ENCODE measurements around the gene DYNC2I2.
A peak's percentile ranks its signal among the peaks of the same experiment; 100 is the strongest.
"Not testable (repeated sequence)": the region's sequence is repeated elsewhere in the genome, so short reads cannot be mapped to it uniquely, and the experiment has no call there.

The DYNC2I2 gene

DNA sequence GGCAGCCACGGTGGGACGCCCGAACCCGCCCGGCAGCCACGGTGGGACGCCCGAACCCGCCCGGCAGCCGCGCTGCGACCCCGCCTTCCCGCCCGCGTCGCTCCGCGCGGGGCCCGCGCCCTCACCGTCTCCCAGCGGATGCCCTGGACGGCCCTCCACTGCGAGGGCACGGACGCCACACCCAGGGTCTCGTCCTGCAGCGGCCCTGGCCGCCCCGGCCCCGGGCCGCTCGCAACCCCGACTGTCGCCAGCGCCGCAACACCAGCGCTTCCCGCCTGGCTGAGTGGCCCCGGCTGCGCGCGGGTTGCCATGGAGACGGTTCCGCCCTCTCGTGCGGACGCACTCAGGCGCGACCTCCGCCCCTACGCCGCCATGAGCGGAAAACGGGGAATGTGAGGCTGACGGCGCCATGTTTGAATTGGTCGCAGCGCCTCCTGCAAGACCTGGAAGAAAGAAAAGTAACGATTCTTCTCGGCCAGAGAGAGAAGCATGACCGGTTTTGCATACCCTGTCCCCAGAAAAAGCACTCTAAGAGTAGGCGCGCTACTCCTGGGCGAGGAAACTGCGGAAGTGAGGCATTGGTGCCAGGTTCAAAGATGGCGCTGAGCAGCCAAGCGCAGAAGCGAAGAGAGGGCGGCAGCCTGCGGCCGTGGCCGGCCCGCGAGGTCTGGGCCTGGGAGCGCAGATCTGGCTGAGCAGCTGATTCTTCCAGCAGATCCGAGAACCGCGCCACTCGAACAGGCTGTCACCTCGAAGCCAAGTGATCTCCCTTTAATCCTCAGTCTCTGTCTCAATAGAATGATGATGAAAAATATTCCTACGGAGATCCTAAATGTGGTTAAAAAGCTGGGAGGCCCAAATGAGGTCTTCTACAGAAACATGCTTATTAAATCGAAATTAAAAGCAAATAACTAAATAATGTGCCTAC is at the start of gene DYNC2I2:
TSS of gene DYNC2I2 (minus strand) at position 432 of the 928 bp plus-strand sequence. CDS start at position 311, 121 bp downstream.
- DNase-seq, result peak; percentile 90 to 96 (median 94)

DNA sequence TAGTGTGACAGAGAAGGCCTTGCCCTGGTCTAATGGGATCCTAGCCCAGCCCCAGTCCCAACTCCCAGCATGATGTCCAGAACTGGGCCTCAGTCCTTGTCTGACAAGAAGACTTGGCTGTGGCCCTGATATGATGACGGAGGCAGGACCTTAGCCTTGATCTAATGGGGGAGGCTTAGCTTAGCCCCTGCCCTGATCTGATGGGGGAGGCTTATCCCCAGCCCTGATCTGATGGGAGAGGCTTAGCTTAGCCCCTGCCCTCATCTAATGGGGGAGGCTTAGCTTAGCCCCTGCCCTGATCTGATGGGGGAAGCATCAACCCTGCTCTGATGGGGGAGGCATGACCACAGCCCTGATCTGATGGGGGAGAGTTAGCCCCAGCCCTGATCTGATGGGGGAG is 49.4 kb upstream of the DYNC2I2 start:
- DNase-seq, result no peak

DNA sequence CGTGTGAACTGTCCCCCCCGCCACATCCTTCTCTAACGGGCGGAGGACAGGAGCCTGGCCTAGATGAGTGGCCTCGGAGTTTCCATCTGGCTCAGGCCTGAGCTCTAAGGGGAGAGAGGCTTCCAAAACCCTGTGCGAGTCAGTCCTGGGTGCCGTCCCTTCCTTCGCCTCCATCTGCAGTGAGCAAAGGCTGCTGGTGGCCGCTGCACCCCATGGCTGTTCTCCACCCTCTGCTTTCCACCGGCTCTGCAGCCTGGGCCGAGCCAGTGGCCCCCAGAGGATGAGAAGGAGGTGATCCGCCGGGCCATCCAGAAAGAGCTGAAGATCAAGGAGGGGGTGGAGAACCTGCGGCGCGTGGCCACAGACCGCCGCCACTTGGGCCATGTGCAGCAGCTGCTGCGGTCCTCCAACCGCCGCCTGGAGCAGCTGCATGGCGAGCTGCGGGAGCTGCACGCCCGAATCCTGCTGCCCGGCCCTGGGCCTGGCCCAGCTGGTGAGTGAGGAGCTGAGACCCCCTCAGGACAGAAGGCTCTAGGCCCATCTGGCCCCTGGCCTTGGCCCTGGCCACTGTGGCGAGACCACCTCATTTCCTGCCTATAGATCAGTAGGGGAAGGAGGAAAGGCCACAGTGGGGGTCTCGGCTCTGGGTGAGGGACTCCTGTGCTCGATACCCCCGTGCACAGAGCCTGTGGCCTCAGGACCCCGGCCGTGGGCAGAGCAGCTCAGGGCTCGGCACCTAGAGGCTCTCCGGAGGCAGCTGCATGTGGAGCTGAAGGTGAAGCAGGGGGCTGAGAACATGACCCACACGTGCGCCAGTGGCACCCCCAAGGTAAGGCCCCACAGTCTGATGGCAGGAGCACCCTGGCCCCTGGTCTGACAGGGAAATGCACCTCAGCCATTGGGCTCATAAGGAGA is 48.7 kb upstream of the DYNC2I2 start:
- DNase-seq, result no peak

DNA sequence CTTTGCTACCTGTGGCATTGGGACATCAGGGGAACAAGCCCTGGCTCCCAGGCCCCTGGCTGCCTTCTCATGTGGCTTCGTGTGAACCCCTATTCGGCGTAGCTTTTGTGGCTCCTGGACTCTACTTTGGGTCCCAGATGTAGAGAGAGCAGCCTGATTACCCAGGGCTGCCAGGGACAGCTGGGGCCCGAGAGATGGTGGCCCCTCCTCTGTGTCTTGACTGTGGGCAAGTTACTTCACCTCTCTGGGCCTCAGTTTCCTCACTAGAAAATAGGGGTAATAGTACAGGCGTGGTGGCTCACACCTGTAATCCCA is 47.7 kb upstream of the DYNC2I2 start:
- DNase-seq, result no peak

DNA sequence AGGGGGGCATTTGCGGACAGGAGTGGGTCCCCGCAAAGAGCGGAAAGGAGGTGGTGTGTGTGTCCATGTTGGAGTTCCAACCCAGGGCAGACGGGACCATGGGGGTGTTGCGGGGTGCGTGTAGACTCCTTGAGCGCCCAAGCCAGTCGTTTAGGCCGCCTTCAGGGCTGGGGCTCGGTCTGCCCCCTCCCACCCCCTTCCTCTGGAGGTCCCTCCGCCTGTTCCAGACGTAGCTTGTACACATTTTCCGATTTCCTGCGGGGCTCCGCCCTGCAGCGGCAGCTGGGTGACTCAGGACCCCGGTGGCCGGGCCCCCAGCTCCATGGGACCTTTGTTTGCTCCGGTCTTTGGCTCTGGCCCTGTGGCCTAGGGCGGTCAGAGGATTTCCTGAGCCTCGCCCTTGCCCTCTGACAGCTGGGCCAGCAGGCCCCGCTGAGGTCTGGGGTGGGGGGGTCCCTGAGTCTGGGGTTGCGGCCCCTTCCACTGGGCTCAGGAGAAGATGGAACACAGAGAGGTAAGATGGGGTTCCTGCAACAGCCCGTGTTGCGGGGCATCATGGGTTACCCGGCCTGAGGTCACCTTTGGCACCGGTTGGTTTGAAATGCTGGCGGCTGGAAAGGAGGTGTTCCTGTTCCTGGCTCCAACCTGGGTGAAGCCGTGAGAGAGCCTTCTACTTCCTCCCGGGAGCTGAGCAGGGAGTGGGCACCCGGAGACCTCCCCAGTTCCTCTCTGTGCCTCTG is 47.1 kb upstream of the DYNC2I2 start:
- DNase-seq, result no peak

DNA sequence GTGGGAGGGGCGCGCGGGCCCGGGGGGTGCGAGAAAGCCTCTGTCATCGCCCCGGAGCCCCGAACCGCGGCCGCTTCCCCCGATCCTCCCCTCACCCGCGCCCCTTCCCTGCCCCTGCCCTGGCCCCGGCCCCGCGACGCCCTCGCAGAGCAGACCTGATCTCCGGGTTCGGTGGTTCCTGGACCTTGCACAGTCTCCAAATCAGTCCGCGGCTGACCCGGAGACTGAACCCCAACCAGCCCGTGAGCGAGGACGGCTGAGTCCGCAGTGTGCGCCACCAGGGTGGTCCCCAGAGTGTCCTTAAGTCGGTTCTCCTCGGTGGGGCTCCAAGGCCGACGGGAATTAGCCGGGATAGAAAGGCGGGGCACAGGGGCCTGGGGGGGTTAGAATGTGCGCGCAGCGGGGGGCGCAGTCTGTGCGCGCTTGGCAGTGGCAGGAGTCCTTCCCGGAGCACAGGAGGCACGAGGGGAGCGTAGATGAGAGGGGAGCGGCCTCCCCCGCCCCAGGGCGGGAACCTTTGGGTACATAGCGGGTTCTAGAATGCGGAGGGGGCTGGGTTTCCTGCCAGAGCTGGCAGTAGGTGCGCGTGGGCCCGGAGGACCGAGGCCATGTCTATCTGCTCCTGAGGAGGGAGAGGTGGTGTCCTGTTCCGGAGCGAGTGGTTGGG is 46.4 kb upstream of the DYNC2I2 start:
- peak in 2 of 6 experiments; percentile 28 to 57 for DNase-seq

DNA sequence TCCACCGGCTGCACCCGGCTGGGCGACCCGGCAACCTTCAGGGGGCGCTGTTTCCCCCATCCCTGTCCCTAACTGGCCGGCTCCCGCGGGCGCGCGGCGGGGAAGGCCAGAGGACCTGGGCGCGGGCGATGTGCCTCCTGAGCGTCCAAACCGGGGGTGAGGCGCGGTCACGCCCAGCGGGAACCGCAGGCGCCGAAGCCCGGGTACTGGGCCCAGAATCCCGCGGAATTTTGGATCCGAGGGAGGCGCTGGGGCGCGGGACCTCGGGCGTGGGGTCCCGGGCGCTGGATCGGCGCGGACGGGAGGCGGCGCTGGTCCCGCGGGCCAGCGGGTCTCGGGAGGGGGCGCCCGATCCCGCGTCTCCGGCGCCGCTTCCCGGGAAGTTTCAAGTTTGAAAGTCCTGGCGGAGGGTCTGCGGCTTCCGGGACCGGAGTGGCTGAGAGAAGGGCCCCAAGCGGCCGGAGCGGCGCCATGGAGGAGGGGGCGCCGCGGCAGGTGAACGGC is 45.9 kb upstream of the DYNC2I2 start, which contains the start of gene PKN3:
TSS of gene PKN3 (plus strand) at position 59 of the 504 bp plus-strand sequence. CDS start at position 472, 413 bp downstream.
- DNase-seq, result peak; percentile 54 to 88 (median 76)

DNA sequence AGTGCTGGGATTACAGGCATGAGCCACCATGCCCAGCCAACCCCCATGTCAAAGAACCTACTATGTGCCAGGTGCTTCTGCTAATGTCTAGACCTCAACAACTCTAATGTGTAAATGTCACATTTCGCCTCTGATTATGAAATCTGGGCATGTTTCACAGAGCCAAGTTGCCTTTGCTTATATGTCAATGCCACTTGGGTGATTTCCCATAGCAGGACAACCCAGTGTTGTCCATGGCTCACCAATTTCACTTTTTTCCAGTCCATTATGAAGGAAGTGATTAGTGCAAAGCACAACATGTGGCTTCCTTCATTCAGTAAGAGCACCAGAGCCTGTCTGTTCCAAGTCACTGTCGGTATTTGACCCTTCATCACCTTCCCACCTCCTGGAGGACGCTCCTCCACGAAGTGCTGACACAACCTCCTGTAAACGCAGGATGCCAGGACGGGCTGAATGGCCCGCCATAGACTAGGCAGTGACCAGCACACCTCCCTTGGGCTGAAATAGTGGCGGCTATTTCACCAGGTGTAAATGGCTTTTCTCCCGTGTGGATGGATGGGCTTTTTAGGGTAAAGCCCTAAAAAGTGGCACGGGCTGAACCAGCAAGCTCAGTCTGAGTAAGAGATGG is 44.7 kb upstream of the DYNC2I2 start:
- DNase-seq, result no peak

DNA sequence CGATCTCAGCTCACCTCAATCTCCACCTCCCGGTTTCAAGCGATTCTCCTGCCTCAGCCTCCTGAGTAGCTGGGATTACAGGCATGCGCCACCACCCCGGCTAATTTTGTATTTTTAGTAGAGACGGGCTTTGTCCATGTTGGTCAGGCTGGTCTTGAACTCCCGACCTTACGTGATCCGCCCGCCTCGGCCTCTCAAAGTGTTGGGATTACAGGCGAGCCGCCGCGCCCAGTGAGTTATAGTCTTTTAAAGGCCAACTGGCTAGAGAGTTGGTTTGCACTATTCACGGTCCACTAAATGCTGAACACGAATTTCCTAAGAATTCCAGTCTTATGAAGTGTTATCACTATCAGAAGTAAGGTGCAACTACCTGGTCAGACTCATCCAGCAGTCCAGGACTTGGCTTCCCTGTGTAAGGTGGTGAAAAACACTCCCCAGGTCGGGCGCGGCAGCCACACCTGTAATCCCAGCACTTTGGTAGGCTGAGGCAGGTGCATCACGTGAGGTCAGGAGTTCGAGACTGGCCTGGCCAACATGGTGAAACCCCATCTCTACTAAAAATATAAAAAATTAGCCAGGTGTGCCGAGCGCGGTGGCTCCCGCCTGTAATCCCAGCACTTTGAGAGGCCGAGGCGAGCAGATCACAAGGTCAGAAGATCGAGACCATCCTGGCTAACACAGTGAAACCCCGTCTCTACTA is 42.6 kb upstream of the DYNC2I2 start:
- not testable (repeated sequence) for DNase-seq

DNA sequence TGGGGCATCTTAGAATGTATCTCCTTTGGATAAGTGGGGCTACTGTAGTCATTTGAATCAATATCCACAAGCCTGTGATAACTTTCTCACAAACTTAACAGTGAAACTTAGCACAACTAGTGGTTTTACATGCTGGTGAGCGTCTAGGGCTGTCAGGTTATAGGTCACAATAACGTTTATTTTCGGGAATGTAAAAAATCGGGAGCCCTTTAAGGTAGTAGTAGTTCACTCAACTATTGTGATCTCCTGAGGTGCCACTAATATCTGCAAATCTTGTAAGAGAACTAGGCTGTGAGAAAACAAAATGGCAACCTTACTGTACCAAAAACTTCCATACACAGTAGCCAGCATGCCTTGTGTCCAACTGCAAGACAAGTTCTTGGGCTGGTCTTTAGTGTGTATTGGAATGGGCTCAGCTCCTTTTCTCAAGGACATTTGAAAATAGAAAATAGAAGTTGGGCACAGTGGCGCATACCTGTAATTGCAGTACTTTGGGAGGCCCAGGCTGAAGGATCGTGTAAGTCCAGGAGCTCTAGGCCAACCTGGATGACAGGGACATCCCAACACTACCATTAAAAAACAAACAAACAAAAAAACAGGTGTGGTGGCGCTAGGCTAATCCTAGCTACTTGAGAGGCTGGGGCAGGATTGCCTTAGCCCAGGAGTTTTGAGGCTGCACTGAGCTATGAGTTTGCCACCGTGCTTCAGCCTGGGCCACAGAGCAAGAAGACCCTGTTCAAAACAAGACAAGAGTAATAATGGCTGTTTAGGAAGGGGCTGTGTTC is 40.5 kb upstream of the DYNC2I2 start:
- no peak for DNase-seq

DNA sequence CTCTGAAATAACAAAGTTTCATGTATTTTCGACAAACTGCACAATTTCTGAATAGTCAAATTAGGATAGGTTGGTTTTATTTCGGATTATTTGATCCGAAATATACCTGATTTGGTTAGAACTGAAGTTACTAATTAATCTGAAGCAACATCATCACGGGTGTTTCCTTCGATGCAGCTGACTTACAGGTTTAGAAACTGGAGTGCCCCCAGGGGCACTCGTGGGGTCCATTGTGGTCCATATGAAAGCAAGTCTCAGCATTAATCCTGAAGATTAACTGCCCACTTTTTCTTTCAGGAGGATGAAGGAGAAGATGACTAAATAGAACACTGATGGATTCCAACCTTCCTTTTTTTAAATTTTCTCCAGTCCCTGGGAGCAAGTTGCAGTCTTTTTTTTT is 37.7 kb upstream of the DYNC2I2 start:
- DNase-seq, result no peak

DNA sequence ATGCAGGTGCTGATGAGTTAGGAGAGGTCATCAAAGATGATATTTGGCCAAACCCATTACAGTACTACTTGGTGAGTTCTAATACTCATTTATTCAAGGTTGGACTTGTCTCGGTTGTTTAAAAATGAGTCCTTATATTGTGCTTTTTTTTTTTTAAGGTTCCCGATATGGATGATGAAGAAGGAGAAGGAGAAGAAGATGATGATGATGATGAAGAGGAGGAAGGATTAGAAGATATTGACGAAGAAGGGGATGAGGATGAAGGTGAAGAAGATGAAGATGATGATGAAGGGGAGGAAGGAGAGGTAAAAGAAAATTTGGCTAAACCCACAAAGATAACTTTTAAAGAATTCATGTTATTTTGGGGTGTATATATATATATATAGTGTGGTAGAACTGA is 37.1 kb upstream of the DYNC2I2 start:
- not testable (repeated sequence) for DNase-seq

DNA sequence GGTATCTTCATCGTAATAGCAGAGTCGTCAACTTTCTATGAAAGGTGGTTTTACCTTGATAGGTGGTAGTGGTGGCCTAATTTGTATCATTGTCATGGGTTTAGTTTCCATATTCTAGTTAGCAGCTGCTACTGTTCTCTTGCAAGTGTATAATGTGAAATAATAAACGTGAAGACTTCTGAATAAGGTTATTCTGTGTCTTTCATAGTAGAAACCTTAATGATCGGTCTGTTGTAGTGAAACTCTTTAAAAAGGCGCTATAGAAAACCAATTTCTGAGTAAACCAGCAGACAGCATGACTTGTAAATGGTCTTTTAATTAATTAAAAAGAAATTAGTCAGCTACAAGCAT is 34.0 kb upstream of the DYNC2I2 start:
- no peak for DNase-seq

DNA sequence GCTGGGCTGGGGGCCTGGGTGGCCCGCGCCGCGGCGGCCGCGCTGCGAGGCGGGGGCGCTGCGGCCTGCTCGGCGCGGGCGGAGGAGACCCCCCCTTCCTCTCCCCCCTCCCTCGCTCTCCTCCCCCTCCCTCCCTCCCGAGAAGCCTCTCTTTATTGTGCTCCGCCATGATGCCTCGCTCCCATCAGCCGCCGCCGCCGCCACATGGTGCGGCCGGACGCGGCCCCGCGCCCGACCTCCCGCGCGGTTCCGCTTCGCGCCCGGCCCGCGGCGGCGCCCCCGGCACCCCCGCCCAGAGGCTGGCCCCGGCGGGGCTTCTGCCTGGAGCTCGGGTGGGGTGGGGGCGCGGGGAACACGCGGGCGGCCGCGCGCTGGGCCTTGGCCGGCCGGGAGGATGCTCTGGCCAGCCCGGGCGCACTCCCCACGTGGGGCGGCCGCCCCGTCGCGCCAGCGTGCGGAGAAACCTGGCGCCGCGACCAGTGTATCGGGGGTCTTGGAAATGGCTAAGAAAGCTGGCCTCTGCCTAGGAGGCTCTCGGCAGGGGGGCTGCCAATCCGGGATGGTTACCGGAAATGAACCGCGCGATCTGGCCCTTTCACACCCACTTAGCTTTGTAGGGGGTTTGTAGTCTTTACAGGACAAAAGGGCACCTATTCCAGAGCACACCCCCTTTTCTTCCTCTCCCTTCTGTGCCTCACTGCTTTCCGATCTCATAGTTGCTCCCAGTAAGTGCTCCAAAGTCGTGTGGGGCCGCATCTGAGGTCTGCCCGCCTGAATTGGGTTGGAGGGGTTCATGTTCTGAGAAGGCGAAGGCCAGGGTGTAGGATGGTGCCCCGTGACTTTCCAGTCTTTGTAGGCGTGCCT is 33.4 kb upstream of the DYNC2I2 start:
- DNase-seq, result peak; percentile 23 to 59 (median 40)

DNA sequence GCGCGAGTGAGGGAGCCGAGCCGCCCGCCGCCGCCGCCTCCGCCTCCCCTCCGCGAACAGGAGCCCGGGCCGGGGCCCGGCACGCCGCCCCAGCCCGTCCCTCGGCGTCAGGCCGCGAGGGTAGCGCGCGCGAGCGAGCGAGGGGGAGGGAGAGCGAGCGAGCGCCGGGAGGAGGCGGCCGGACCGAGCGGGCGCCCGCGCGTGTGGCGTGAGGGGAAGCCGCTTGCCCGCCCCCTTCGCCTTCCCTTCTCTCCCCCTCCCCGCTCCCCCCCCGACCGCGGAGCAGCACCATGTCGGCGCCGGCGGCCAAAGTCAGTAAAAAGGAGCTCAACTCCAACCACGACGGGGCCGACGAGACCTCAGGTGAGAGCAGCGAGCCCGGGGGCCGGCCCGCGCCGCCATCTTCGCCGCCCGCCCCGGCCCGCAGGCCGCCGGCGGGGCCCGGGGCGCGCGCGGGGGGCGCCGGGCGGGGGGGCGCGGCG is 32.7 kb upstream of the DYNC2I2 start:
- DNase-seq, result peak in 3 of 6 experiments; percentile 54 to 77 (median 66)

DNA sequence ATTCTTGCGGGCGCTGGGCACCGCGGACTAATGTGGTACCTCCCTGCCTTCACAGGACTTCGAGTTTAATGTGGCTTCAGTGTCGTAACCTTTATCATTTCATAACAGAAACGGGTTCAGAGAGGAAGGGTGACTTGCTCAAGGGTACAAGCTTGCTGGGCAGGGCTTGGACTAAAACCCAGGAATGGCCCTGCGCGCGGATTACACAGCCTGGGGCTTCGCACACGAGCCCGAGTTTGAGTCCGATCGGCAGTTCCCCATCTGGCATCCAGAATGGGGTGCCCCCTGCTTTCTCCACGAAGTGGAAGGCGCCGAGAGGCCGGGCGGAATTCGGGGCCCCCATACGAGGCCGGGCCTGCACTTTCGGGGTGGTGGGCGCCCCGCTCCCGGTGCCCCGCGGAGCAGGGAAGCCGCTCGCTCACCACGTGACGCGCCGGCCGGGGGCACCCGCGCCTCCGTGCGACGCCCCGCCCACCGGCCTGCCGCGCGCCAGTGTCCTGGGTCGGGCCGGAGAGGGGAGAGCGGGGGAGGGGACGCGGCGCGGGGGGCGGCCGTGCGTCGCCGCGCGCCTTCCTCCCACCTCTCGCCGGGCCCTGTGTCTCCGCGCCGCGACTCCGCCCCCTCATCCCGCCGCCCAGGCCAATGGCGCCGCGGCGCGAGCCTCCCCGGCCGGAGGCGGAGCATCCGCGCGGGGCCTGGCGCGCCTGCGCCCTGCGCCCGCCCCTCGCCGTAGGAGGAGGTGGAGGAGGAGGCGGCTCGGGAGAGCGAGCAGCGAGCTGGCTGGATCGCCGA is 32.0 kb upstream of the DYNC2I2 start, which contains the start of gene SET:
TSS of gene SET (plus strand) at position 722 of the 792 bp plus-strand sequence. CDS start 361 bp downstream, outside the sequence.
- DNase-seq, result peak; percentile 84 to 93 (median 88)

DNA sequence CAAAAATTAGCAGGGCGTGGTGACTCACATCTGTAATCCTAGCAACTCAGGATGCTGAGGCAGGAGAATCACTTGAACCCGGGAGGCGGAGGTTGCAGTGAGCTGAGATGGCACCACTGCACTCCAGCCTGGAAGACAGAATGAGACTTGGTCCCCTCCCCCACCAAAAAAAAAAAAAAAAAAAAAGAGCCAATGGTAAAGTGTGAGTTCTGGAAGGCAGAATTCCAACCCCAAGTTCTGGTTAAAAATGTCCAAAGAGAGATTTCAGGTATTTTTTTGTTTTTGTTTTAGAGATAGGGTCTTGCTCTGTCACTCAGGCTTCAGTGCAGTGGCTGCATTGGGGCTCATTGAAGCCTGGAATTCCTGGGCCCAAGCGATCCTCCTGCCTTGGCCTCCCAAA is 30.8 kb upstream of the DYNC2I2 start:
- DNase-seq, result no peak
